GM12878 (cell line): Measurements from ENCODE around the gene PLBD1. TPM values are rescaled to one million over a fixed set of nuclear protein-coding genes. Genes with fewer than 3 reads are reported as not detected.

ENCODE experiments used
- BACH1 ChIP-seq: fragments of 450-650 bp; IDR thresholded peaks from 2 replicates; pipeline ENCODE4 v1.6.1; 2017; ENCODE audit warnings: mild to moderate bottlenecking, borderline replicate concordance
- CHD1 ChIP-seq: IDR thresholded peaks from 2 replicates; pipeline ENCODE4 v1.6.1; 2012; ENCODE audit warnings: low read depth, low read length, improper control_type of control experiment
- ELK1 ChIP-seq: IDR thresholded peaks from 2 replicates; pipeline ENCODE4 v1.6.1; 2012; ENCODE audit warnings: low read depth, low read length, improper control_type of control experiment
- ESRRA ChIP-seq: IDR thresholded peaks from 2 replicates; pipeline ENCODE4 v1.6.1; 2012; ENCODE audit warnings: mild to moderate bottlenecking, low read length, improper control_type of control experiment
- FOS ChIP-seq: IDR thresholded peaks from 3 replicates; pipeline ENCODE4 v1.6.1; 2011; ENCODE audit warnings: borderline replicate concordance; ENCODE audit not compliant: insufficient read length; ENCODE audit errors: extremely low read depth
- MYB ChIP-seq: fragments of 150-350 bp; IDR thresholded peaks from 2 replicates; pipeline ENCODE4 v1.6.1; 2014; ENCODE audit warnings: mild to moderate bottlenecking, low read depth, low read length, borderline replicate concordance
- NR2F1 ChIP-seq: fragments of 450-650 bp; conservative IDR thresholded peaks from 2 replicates; pipeline ENCODE4 v1.6.1; 2017; ENCODE audit warnings: mild to moderate bottlenecking
- PAX8 ChIP-seq: fragments of 450-650 bp; IDR thresholded peaks from 2 replicates; pipeline ENCODE4 v1.6.1; 2017; ENCODE audit warnings: mild to moderate bottlenecking, moderate library complexity
- POLR2AphosphoS2 ChIP-seq: IDR thresholded peaks from 2 replicates; pipeline ENCODE4 v1.6.1; 2011; ENCODE audit warnings: low read depth, mild to moderate bottlenecking, low read length, improper control_type of control experiment, moderate library complexity
- RBBP5 ChIP-seq: fragments of 200-600 bp; sonication (generic); conservative IDR thresholded peaks from 2 replicates; pipeline ENCODE4 v1.6.1; 2016
- RUNX3 ChIP-seq: IDR thresholded peaks from 2 replicates; pipeline ENCODE4 v1.6.1; 2012; ENCODE audit warnings: low read length, inconsistent platforms
- SREBF1 ChIP-seq: IDR thresholded peaks from 2 replicates; pipeline ENCODE4 v1.6.1; 2012; ENCODE audit warnings: mild to moderate bottlenecking, low read length
- TARDBP ChIP-seq: IDR thresholded peaks from 2 replicates; pipeline ENCODE4 v1.6.1; 2016; ENCODE audit warnings: borderline replicate concordance
- polyA plus RNA-seq, 11 experiments: library from polyadenylated mRNA; depleted of rRNA in 4 of 11; unstranded in 6 of 11; stranded (reverse) in 5 of 11; fragments of >200 nt; fragmentation: Nextera tagmentation in 4 of 11; fragmentation: Illumina TruSeq in 1 of 11; extraction: Ambion mirVana in 4 of 11; extraction: Trizol in 1 of 11; gene quantifications; 1 replicate in 1 of 11; 2 replicates in 10 of 11; pipeline versions ENCODE4 v1.2.1 to v1.2.3, GENCODE V29; 2011 to 2016; ENCODE audit warnings: inconsistent platforms in 2 of 11, missing spikeins in 2 of 11, low read depth in 1 of 11
- total RNA-seq, 4 experiments: library from RNA; depleted of rRNA in 3 of 4; stranded (reverse); fragments of >200 nt in 3 of 4; fragmentation: Illumina TruSeq in 1 of 4; extraction: Trizol in 1 of 4; gene quantifications; 2 replicates each; pipeline versions ENCODE4 v1.2.1 to v1.2.3, GENCODE V29; 2013 to 2021
- TF ChIP-seq, protein P1 (sequence below): fragments of 450-650 bp; IDR thresholded peaks from 2 replicates; pipeline ENCODE4 v1.6.1; 2017; ENCODE audit warnings: mild to moderate bottlenecking, moderate library complexity

PLBD1 gene
- total and polyA plus RNA-seq, 10 of the 15 experiments (the other 5 are each of a cell fraction or from before 2014, with no cell fraction given): 0.19 to 0.54 (median 0.27) TPM; not detected in 1

DNA sequence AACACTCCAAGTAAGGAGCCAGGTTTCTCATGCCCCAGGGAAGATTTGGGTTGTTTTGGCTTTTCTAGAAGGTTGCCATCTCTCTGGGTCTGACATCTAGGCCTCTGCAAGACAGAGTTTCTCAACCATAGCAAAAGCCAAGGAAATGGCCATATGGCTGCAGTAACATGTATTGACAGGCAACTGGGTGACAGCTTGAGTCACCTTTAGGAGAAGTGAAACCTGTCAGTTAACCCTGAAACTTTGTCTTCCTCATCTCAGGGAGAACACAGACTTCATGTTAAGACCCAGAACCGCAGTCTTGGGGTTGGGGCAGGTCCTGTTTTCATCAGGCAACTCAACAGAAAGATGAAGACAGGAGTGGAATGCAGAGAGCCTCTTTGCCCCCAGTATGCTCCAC lies 46.0 kb upstream of the PLBD1 start (continued):
- TF ChIP-seq ESRRA (no peak), RUNX3 (peak; percentile 94), MYB (peak; percentile 83), RBBP5 (no peak), BACH1 (peak; percentile 88; the same call in 1 of the 2 replicates), SREBF1 (no peak), PAX8 (no peak), CHD1 (peak; percentile 90; the same call in 1 of the 2 replicates), POLR2AphosphoS2 (no peak), FOS (no peak), ELK1 (no peak), TARDBP (peak; percentile 80; the same call in 1 of the 2 replicates), NR2F1 (peak; percentile 95)
- TF ChIP-seq, protein P1, sequence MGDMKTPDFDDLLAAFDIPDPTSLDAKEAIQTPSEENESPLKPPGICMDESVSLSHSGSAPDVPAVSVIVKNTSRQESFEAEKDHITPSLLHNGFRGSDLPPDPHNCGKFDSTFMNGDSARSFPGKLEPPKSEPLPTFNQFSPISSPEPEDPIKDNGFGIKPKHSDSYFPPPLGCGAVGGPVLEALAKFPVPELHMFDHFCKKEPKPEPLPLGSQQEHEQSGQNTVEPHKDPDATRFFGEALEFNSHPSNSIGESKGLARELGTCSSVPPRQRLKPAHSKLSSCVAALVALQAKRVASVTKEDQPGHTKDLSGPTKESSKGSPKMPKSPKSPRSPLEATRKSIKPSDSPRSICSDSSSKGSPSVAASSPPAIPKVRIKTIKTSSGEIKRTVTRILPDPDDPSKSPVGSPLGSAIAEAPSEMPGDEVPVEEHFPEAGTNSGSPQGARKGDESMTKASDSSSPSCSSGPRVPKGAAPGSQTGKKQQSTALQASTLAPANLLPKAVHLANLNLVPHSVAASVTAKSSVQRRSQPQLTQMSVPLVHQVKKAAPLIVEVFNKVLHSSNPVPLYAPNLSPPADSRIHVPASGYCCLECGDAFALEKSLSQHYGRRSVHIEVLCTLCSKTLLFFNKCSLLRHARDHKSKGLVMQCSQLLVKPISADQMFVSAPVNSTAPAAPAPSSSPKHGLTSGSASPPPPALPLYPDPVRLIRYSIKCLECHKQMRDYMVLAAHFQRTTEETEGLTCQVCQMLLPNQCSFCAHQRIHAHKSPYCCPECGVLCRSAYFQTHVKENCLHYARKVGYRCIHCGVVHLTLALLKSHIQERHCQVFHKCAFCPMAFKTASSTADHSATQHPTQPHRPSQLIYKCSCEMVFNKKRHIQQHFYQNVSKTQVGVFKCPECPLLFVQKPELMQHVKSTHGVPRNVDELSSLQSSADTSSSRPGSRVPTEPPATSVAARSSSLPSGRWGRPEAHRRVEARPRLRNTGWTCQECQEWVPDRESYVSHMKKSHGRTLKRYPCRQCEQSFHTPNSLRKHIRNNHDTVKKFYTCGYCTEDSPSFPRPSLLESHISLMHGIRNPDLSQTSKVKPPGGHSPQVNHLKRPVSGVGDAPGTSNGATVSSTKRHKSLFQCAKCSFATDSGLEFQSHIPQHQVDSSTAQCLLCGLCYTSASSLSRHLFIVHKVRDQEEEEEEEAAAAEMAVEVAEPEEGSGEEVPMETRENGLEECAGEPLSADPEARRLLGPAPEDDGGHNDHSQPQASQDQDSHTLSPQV: no peak
